GM19035 (cell line): ENCODE measurements around the gene SPAG16.
"Not testable (repeated sequence)": the region's sequence is repeated elsewhere in the genome, so short reads cannot be mapped to it uniquely, and the experiment has no call there.

Experiments
- ATAC-seq: cut with Tn5 transposase; IDR thresholded peaks from one replicate; pipeline ENCODE4 v1.9.1; 2021; ENCODE audit not compliant: unreplicated experiment

Gene SPAG16

DNA sequence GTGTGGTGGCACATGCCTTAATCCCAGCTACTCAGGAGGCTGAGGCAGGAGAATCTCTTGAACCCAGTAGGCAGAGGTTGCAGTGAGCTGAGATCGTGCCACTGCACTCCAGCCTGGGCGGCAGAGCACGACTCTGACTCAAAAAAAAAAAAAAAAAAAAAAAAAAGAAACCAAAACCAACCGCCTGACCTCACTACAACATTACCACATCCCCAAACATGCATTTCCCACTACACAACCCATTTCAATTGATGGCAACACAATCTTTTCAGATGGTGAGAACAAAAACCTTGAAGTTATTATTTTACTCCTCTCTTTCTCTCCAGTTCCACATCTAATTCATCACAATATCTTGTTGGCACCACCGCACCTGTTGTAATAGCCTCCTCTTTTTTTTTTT, 778.0 kb downstream of the SPAG16 start:
- ATAC-seq: not testable (repeated sequence)

DNA sequence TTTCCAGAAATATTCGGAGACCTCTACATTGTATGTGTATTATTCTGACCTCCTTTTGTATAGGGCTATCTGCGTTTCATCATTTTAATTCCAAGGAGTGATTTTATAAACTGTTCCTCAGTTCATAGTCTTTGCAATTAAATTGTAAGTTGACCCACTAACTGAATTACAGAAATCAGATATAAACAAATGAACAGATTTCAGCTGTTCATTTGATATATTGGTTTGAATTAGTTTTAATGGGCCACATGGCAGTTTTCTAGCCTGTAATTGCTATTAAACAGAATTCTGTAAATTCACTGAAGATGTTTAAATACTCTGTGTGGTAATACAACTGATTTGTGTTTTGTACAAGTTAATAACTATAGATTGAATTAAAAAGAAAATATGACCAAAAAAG, 780.2 kb downstream of the SPAG16 start:
- ATAC-seq: no peak

DNA sequence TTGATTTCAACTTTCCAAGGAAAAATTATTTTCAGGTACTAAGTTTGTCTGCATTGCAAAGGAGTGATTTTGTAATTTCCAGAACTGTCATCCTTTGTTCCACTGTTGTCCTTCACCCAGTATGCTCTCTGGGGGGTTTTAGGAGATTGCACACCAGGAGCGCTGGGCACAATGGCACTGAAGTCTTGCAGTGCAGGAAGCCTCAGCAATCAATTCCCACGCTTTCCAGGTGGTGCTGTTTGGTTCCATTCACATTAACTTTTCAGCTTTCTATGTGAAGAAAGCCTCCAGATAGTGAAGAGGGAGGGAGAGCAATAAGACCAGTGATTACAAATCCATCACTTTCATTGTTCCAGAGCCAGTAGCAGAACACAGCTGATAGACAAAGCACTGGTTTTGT, 782.6 kb downstream of the SPAG16 start:
- no peak for ATAC-seq

DNA sequence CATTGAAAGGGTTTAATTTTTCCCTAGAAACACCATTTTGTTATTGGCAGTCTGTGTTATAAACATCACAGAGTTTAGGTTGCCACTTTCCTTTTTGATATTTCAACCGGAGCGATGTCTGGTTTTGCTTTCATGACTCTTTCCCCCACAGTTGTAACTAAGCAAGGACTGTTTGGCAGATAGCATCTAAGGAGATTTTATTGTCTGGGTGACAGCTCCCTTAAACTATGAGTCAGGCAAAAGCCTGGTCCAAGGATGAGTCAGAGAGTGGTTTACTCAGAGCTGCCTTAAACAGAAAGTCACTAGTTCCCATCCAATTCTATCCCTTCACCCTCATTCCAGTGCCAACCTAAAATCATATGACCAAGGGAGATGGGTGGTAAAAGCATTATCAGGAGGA, 785.0 kb downstream of the SPAG16 start:
- no peak for ATAC-seq

DNA sequence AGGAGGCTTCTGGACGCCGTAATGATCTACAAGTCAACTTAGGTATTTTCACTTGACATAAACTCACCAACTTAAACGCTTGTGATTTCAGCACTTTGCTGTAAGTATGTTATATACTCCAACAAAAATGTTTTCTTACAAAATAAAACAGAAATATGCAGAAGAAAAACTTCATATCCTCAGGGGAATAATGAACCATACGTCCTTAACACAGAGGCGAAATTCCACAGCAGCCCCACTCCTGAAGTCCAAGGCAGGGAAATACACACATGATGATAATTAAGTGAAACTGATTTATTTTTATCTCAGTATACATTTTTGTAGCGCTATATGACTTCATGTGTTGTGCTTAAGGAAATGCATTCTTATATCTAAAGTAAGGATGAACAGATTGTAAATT, 791.2 kb downstream of the SPAG16 start:
- ATAC-seq: no peak

DNA sequence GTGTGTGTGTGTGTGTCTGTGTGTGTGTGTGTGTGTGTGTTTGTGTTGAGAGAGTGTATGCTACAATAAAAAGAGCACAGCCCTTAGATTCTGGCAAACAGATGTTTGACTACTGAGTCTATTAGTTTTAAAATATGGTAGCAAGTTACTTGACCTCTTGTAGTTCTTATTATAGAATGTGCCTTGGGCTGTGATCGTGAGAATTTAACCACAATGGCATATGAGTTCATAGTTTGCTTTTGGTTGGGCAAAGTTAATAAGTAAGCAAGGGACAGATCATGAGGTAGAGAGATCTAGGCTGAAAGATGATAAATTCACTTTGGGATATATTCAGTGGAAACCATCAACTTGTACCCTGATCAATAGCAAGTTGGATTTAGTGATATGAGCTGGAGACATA, 792.3 kb downstream of the SPAG16 start:
- no peak for ATAC-seq

DNA sequence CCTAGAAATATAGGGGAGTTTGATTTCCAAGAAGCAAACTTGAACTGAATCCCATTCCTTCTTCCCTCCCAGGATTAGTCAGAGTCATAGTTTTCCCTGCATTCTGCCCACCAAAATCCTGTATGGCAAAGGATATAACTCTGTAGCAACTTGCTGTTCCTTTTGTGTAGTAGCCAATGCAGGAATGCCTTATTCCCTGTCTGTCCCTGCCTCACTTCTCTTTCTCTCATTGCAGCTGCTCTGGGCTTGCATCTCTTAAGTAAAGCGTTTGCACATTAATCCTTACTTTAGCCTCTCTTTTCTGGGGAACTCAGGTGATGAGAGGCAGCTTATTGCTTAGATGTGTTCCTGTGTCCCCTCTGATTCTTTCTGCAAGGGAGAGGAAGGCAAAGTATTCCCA, 793.5 kb downstream of the SPAG16 start:
- no peak for ATAC-seq

DNA sequence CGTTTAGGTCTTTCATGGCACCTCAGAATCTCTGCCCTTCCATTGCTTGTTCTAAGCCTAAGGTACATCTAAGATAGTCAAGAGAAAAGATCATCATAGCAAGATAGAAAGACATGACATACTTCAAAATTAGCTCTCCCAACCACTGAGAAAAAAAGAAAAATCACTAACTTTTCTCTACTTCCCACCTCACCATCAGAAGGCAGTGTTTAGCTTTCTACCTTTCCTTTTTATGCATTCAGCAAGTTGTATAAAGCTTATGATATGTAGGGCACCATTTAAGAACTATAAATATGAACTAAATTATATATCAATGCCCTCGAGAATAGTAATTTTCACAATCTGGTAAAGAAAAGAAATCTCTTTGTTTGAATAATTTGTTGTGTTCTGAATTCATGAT, 794.8 kb downstream of the SPAG16 start:
- ATAC-seq: no peak

DNA sequence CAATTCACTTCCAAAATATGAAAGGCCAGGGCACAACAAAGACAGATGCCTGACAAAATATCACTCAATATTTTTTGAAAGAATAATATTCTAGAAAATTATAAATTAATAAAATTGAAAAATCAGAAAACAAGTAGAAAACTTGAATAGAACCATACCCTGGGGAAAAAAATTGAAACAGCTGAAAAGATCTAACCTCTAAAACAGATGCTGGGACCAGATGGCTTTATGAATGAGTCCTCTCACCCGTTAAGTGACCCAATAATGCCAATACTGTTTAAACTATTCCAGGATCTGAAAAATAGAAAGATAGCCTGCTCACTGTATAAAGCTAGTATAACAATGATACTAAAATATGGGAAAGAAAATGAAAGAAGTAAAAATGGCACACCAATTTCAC, 804.3 kb downstream of the SPAG16 start:
- no peak for ATAC-seq

DNA sequence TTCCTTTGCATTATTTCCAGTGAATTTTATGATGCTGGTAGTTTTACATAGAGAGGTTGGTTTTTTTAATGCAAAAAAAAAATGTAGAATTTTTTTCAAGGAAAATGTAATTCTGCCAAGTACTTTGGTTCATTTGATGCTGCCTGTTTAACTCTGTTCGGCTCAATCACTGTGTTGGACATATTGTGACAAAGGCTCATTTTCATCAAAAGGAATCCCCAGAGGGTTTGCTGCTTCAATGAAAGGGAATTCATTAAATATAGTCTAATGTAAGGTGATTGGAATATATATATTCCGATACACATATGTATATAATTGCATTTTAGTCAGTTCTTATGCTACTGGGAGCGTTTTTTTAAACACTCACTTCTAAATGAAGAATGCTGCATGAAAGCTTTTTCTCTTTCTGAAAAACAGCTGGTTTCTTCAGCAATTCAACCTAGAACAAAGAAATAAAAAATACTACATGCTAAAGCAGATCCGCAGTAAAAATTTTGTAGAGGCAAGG, 812.0 kb downstream of the SPAG16 start:
- ATAC-seq: no peak

DNA sequence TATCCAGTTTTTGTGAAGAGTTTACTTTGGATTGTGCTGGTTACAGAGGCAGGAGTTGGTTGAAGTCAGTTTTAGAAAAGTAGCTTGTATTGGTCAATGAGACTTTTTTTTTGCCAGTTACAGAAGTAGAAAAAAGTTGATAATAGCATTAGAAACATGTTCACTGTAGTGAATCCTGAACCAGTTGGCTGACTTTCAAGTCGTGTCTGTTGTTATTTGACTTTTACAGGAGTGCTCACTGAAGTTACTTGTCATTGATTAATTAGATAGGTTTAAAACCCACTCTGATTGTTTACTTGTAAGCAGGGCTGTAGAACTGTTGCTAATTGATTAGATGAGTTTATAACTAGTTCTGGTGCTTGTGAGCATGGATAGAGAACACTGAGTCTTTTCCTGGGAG, 814.5 kb downstream of the SPAG16 start:
- no peak for ATAC-seq

DNA sequence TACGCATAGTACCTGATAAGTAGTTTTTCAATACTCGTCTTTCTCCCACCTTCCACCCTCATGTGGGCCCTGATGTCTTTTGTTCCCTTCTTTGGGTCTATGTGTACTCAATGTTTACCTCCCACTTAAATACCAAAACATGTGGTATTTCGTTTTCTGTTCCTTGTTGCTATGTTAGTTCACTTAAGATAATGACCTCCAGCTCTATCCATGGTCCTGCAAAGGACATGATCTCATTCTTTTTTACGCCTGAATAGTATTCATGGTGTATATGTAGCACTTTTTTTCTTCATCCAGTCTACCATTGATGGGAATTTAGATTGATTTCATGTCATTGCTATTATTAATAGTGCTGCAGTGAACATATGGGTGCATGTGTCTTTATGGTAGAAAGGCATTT, 816.2 kb downstream of the SPAG16 start:
- ATAC-seq: no peak

DNA sequence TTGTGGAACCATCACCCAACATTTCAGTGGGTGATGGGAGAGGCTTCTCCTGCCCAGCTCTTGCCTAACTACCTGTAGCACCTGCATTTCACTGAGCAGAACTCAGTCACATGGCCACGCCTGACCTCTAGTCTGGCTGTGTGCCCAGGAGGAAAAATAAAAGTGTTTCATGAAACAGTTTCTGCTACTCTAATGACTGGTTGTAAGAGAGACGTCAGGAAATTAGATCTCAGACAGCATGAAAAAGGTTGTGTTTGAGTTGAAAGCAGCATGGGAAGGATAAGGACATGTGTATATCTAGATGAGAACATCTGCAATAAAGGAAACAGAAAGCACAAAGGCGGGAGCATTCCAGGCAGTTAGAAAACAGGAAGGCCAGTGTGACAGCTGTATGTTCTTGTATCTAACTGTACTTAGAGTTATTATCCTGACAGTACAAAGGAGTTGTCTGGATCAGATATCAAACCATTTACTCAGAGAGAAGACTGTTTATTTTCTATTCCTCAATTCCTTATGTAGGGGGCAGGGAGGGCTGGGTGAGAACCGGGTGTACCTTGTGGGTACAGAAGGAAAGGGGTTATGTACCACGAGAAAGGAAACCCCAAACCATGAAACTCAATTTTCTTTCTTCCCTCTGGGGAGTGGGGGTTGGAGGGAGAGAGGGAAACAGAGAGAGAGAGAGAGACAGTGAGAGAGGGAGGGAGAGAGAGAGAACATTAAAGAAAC, 819.2 kb downstream of the SPAG16 start:
- ATAC-seq: no peak

DNA sequence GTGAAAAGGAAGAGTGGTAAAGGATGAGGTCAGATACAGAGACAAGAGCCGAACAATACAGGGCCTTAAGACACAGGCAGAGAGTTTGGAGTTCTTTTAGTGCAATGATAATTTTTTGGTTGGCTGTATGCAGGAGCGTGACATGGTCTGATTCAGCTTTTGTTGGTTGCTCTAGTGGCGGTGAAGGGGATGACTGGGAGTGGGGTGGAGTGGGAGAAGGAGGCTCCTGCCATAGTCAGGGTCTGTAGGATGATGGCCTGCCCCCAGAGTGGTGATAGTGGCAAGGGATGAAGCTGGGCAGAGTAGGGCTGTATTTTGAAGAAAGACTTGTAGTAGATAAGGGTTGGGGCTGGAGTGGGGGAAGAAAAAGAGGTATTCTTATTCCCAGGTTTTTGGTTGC, 820.0 kb downstream of the SPAG16 start:
- ATAC-seq: no peak

DNA sequence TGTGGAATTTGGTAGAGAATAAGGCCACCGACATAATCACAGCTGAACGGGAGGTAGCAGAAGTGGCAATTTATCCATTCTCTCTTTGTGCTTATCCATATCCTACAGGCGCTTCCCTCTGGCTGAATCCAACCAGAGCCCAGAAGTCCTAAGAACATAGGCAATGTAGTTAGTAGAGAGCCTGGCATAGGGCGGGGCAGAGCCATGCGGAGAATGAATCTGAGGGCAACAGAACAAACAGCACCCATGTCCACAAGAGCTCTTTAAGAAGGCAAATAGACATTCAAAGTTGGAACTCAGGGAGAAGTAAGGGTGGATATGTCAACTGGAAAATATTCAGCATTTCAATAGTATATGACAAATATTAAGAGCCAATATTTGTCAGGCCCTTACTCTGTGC, 820.7 kb downstream of the SPAG16 start:
- no peak for ATAC-seq

DNA sequence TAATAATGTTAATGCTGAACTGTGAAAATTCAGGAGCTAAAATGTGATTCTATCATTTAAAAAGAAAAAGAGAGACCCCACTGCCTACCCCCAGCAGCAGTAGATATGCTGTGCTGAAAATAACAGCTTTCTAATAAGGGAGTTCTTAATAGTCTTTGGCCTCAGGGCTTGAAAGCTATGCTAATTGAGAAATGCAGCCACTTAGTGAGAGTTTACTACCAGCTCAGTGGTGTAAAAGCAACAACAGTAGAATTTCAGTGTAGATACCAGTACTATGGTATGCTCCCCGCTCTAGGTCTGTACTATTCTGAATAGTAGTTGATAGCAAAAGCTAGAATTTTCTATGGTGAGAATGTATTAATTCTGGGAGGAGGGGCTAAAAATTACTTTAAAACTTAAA, 823.5 kb downstream of the SPAG16 start:
- no peak for ATAC-seq

DNA sequence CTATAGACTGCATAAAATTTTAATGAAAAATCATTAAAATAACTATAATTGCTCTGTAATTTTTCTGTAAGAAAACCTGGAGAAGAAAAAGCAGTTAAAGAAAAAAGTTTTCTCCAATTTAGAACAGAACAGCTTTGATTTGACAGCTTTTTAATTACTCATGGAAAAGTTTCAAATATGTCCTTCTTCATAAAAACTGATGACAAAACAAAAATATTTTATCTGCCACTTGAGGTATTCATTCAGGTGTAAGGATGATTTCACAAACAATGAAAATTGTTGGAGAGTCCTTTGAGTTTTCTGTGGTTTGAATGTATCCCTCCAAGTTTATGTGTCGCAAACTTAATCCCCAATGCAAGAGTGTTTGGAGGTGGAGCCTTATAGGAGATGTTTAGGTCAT, 824.3 kb downstream of the SPAG16 start:
- no peak for ATAC-seq

DNA sequence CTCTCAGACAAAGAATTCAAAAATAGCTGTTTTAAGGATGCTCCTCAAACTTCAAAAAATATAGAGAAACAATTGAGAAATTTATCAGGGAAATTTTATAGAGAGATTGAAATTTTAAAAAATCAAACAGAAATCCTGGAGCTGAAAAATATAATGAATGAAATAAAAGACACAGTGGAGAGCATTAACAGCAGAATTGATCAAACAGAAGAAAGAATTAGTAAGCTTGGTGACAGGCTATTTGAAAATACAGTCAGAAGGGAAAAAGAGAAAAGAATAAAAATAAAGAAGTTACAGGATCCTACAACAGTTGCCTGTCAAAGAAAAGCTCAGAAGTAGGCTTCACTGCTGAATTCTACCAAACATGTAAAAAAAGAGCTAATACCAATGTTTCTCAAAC, 832.8 kb downstream of the SPAG16 start:
- no peak for ATAC-seq

DNA sequence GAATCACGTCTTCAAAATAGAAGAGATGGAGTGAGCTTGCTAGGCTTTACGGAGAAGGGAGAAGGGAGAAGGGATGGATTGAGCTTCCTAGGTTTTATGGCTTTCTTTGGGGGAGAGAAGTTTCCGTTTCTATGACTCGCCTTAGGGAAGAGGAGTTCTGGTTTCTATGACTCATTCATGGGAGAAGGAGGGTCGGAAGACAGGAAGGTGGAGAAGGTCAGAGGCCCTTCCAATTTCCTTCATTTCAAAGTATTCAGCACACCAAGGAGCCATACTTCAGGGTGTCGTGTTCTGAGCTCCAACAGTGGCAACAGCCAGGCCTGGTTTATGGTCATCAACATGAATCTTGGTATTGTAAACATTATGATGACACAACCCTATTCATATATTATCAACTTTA, 841.9 kb downstream of the SPAG16 start:
- no peak for ATAC-seq

DNA sequence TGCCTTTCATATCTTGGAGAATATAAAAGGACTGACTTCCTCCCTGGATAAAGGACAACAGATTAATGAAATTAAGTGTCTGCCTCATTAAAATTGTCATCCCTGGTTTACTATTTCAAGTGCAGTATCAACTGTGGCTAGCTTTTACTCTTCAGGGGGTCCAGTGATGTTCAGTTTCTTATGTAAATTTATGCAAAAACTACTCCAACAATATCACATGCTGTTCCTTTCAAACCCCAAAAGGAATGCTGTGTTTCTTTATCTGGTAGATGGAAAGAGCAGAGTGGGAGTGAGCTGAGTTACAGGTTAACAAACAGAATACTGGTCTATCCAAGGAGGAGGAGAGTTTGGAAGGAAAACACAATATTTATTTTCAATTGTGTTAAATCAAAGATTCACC, 842.9 kb downstream of the SPAG16 start:
- no peak for ATAC-seq

DNA sequence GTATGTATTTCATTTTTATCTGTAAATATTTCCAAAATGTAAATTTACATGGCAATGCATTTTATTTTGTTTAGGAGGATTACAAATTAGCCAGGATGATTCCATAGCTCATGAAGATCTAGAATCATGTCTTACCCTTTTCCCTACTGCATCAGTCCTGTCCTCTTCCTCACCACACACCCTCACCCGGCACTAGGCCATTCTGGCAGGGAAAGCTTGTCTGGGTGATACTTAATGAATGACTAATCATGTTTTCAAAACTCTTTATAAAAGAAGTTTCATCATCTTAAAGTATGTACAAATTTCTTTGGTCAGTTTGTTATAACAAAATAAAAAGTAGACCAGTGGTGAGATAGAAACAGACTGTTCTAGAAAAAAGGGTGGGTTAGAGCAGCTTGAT, 843.3 kb downstream of the SPAG16 start:
- ATAC-seq: no peak

DNA sequence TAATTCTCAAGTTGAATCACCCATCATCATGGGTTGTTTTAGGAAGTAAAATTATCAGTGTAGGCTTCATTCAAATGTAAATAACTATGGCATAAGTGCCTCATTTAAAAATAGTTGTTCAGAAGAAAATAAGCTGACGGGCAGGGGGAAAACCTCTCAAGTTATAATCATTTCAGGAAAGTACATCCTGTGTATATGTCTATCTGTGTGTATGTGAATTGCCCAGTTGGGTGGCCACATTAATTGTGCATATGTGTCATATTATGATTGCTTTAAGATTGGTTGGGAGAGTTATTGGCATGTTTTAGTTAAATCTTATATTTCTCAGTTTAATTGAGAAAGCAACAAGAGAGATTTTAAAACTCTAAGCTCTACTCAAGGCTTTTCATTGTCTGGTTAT, 843.8 kb downstream of the SPAG16 start:
- ATAC-seq: no peak

DNA sequence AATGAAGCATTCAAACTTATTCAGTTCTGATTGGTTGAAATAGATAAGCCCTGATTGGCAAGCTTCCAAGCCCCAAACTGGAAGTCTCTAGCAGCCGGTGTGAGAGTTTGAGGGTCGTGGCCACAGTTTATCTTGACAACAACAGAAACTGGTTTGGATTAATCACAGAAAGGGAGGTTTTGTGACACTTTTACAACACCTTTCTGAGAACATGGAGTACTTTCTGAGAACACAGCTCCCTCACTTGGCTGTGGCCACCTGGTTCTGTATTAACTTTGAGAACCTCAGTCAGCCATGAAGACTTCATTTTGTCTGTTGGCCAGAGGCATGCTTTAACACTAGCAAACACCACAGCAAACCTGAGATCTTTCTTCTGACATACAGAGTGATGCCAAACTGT, 845.9 kb downstream of the SPAG16 start:
- ATAC-seq: no peak
